GM12878 (cell line): ENCODE results near the gene KLRB1.
A peak's percentile ranks its signal among the peaks of the same experiment; 100 is the strongest.

Source experiments
- CBFB ChIP-seq: IDR thresholded peaks from 2 replicates; pipeline ENCODE4 v1.6.1; 2016; ENCODE audit warnings: antibody characterized with exemption, low read depth
- CREB1 ChIP-seq: IDR thresholded peaks from 2 replicates; pipeline ENCODE4 v1.6.1; 2012; ENCODE audit warnings: low read depth, mild to moderate bottlenecking, inconsistent platforms
- CREM ChIP-seq: IDR thresholded peaks from 2 replicates; pipeline ENCODE4 v1.6.1; 2014; ENCODE audit warnings: antibody characterized with exemption, low read depth
- DPF2 ChIP-seq: fragments of 450-650 bp; IDR thresholded peaks from 2 replicates; pipeline ENCODE4 v1.6.1; 2017; ENCODE audit warnings: mild to moderate bottlenecking
- HDGF ChIP-seq: fragments of 450-650 bp; IDR thresholded peaks from 2 replicates; pipeline ENCODE4 v1.6.1; 2016; ENCODE audit warnings: antibody characterized with exemption
- MEF2A ChIP-seq: IDR thresholded peaks from 2 replicates; pipeline ENCODE4 v1.6.1; 2011; ENCODE audit warnings: low read depth, mild to moderate bottlenecking, low read length, moderate library complexity; ENCODE audit not compliant: insufficient read depth
- NFIC ChIP-seq: IDR thresholded peaks from 2 replicates; pipeline ENCODE4 v1.6.1; 2012; ENCODE audit warnings: low read depth, mild to moderate bottlenecking, inconsistent platforms, low read length, moderate library complexity
- POLR2A ChIP-seq: IDR thresholded peaks from 2 replicates; pipeline ENCODE4 v1.6.1; 2011; ENCODE audit warnings: low read depth, mild to moderate bottlenecking, low read length
- POLR2AphosphoS2 ChIP-seq: IDR thresholded peaks from 2 replicates; pipeline ENCODE4 v1.6.1; 2011; ENCODE audit warnings: low read depth, mild to moderate bottlenecking, low read length, improper control_type of control experiment, moderate library complexity
- RUNX3 ChIP-seq: IDR thresholded peaks from 2 replicates; pipeline ENCODE4 v1.6.1; 2012; ENCODE audit warnings: low read length, inconsistent platforms
- ZNF24 ChIP-seq: fragments of 450-650 bp; IDR thresholded peaks from 2 replicates; pipeline ENCODE4 v1.6.1; 2017; ENCODE audit warnings: antibody characterized with exemption, mild to moderate bottlenecking
- TF ChIP-seq, protein P1 (sequence below): fragments of 450-650 bp; IDR thresholded peaks from 2 replicates; pipeline ENCODE4 v1.6.1; 2016; ENCODE audit warnings: mild to moderate bottlenecking
- TF ChIP-seq, protein P2 (sequence below), 3 experiments: IDR thresholded peaks in 2 of 3; conservative IDR thresholded peaks in 1 of 3; 2 replicates each; pipeline ENCODE4 v1.5.1; 2011; ENCODE audit warnings: low read depth in 3 of 3, low read length in 3 of 3, mild to moderate bottlenecking in 3 of 3, control low read depth in 2 of 3, moderate library complexity in 2 of 3, inconsistent platforms in 1 of 3, mixed read lengths in 1 of 3; ENCODE audit not compliant: control insufficient read depth in 2 of 3, insufficient read depth in 1 of 3; ENCODE audit errors: extremely low read depth in 1 of 3
- TF ChIP-seq, protein P3 (sequence below): IDR thresholded peaks from 2 replicates; pipeline ENCODE4 v1.6.1; 2012; ENCODE audit warnings: low read depth, low read length, improper control_type of control experiment

DNA sequence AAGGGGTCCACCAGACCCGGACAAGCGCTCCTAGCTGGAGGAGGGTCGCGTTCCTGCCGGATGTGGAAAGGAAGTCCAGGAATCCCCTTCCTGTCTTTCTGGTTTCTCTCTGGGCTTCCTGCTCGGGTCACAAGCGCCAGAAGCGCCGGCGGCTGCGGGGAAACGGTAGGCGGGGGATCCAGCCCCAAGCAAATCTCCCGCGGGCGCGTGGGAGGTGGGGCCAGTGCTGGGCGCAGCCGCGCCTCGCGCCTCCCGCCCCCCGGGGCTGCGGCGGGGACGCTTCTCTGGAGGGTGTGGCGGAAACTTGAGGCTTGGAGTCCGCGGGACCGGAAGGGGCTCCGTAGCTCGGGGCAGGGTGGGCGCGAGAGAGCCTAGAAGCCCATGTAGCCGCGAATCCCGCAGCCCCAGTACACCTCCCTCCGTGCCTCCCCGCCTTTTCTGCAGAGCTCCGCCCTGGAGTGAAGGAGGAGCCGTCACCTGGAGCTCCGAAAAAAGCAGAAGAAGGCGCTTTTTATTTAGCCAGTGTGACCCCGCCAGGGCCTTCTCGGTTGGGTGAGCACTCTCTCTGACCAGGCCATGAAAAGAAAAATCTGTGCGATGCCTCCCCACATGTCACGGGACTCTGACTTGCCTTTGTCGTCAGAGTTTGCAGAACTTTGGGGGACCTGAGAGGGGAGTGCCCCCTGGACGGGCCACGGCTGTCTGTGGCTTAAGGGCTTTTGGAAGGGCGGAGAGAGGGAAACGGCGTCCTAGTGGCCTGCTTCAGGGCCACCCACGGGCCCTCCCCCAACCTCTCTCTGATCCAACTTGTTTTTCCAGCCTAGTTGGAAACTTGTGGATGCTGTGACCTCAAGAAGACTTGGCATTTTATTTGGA, 40.3 kb upstream of the KLRB1 start:
- TF ChIP-seq NFIC (peak; percentile 49; the same call in 1 of the 2 replicates), ZNF24 (no peak), POLR2AphosphoS2 (no peak), CBFB (no peak; the same call in 1 of the 2 replicates), HDGF (no peak), RUNX3 (peak; percentile 28; the same call in 1 of the 2 replicates), CREB1 (peak; percentile 78), MEF2A (0 out of 2 replicates have a peak, but pooled peaks have one; percentile 37), CREM (peak; percentile 73; the same call in 1 of the 2 replicates), DPF2 (peak; percentile 89; the same call in 1 of the 2 replicates), POLR2A (peak; percentile 79; the same call in 1 of the 2 replicates)
- TF ChIP-seq, protein P1, sequence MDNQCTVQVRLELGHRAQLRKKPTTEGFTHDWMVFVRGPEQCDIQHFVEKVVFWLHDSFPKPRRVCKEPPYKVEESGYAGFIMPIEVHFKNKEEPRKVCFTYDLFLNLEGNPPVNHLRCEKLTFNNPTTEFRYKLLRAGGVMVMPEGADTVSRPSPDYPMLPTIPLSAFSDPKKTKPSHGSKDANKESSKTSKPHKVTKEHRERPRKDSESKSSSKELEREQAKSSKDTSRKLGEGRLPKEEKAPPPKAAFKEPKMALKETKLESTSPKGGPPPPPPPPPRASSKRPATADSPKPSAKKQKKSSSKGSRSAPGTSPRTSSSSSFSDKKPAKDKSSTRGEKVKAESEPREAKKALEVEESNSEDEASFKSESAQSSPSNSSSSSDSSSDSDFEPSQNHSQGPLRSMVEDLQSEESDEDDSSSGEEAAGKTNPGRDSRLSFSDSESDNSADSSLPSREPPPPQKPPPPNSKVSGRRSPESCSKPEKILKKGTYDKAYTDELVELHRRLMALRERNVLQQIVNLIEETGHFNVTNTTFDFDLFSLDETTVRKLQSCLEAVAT, result 0 out of 2 replicates have a peak, but pooled peaks have one; percentile 40
- TF ChIP-seq, protein P2, sequence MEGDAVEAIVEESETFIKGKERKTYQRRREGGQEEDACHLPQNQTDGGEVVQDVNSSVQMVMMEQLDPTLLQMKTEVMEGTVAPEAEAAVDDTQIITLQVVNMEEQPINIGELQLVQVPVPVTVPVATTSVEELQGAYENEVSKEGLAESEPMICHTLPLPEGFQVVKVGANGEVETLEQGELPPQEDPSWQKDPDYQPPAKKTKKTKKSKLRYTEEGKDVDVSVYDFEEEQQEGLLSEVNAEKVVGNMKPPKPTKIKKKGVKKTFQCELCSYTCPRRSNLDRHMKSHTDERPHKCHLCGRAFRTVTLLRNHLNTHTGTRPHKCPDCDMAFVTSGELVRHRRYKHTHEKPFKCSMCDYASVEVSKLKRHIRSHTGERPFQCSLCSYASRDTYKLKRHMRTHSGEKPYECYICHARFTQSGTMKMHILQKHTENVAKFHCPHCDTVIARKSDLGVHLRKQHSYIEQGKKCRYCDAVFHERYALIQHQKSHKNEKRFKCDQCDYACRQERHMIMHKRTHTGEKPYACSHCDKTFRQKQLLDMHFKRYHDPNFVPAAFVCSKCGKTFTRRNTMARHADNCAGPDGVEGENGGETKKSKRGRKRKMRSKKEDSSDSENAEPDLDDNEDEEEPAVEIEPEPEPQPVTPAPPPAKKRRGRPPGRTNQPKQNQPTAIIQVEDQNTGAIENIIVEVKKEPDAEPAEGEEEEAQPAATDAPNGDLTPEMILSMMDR (IDR thresholded peaks at IDR 0.05 in 2 of 3, conservative IDR thresholded peaks at IDR 0.05 in 1 of 3; ENCODE audit: control insufficient read depth in 2 of 3, extremely low read depth in 1 of 3, insufficient read depth in 1 of 3, low read depth in 3 of 3, low read length in 3 of 3), result no peak
- TF ChIP-seq, protein P3, sequence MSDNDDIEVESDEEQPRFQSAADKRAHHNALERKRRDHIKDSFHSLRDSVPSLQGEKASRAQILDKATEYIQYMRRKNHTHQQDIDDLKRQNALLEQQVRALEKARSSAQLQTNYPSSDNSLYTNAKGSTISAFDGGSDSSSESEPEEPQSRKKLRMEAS, result peak; percentile 44; the same call in 1 of the 2 replicates
